A204.1 (cell line): Measurements from ENCODE around the gene INTS1.

Source experiments
- FAIRE-seq: peaks from 2 replicates; lab custom pipeline; 2012; peaks lifted over from hg19 to GRCh38; lab: Jason Lieb, UNC

INTS1 gene

GRCh38 chr7:1542841-1543747, 38.9 kb upstream of the INTS1 start:
- no peak for FAIRE-seq

GRCh38 chr7:1542329-1542728, 38.1 kb upstream of the INTS1 start:
- no peak for FAIRE-seq

- FAIRE-seq = no peak
These were observed 37.4 kb upstream of the INTS1 start for GRCh38 chr7:1541431-1542162.

- no peak for FAIRE-seq
These were observed 36.6 kb upstream of the INTS1 start for GRCh38 chr7:1540776-1541271.

- FAIRE-seq = no peak
These were observed 35.9 kb upstream of the INTS1 start for GRCh38 chr7:1539882-1540775.

- no peak for FAIRE-seq
These were observed 35.1 kb upstream of the INTS1 start for GRCh38 chr7:1539181-1539881.

DNA sequence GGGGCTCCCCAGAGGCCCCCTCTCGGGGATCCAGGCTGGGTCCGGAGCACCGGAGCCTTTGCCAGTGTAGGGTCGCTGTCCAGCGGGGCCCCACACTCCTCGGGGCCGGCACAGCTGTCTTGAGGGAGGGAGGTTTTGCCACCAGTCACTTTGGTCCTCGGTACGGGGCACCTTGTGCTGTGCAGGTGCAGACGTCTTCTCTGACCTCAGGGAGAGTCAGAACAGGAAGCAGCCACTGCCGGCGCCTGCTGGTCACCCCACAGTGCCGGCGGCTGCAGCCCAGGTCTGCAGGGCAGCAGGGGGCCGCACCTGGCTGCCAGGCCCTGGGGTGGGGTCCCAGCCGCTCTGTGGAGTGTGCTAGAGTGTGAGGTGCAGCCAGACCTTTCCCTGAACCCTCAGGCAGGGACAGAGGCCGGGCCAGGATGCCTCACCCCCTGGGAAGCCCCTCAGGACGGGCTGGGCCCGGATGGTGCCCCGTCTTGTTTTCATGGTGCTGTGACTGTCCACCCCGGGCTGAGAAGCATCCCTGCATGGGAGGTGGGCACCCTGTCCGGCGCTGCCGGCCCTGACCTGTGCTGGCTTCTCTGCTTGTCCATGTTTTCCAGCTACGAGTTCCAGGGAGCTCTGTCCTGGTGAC, 34.5 kb upstream of the INTS1 start:
- FAIRE-seq = no peak

DNA sequence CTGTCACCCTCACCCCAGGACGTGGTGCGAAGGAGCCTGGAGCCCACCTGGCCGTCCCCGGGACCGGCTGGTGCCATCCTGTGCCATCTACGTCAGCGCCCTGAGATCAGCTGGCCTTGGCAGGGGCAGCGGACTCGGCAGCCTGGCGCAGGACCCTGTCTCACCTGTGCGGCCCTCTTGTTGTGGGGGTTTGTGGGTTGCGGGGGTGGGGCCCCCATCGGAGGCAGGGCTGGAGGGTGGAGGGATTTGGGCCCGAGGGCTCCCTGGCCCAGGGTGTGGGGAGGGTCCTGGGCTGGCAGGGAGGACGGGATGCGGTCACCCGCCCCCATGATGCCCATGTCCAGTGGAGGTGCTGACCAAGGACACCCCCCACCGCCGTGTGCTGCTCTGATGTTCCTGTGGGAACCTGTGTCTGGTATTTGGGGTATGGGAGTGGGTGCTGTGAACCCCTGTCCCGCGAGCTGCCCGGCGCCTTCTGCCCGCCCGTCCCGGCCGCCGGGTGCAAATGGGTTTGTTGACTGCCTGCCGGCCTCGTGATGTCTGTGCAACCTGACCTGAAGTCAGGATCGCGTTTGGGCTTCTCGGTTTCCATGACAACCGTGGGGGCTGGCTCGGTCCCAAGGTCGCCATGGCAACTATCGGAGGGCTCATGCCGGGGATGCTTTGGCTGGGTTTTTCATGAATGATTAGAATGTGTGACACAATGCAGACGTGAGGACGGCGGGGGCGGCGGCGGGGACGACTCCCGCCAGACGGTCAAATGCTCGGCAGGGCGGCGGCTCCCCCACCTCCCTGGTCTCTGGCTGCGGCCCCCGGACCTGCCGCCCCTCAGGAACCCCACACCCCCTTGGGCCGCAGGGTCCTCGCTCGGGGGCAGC, 33.6 kb upstream of the INTS1 start:
- no peak for FAIRE-seq

DNA sequence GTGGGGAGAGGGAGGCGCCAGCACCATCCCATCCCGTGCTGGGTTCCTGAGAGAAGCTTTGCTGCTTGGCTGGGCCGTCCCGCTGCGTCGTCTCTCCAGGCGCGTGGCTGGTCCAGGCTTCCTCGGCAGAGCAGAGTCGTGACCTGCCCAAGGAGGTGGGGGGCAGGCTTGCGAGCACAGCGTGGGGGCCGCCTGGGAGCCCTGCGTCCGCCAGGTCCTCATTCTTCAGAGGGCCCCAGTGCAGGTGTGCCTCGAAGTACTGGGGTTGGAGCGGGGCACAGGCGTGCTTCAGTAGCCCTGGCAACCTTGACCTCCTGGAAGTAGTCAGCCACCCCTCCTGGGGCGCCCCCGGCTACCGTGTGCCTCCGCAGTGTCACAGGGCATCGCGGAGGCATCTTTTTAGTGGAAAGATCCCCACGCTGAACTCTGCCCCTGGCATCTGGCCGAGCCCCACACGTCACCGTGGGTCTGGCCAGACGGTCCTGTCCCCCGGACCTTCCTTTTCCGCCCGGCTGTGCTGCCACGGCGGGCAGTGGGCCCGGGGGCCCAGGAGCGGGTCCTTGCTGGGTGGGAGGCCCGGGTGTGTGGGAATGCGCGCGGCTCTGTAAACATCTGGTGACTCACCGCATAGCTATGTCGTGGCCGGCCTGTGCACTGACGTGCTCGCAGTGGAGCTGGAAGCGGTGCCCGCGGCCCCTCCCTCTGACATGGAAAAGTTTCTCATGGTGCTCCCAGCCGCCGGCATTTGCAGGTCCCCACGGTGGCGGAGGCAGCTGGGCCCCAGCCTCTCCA, 32.8 kb upstream of the INTS1 start:
- no peak for FAIRE-seq

- no peak for FAIRE-seq
These were observed 32.2 kb upstream of the INTS1 start for GRCh38 chr7:1536455-1536742.

DNA sequence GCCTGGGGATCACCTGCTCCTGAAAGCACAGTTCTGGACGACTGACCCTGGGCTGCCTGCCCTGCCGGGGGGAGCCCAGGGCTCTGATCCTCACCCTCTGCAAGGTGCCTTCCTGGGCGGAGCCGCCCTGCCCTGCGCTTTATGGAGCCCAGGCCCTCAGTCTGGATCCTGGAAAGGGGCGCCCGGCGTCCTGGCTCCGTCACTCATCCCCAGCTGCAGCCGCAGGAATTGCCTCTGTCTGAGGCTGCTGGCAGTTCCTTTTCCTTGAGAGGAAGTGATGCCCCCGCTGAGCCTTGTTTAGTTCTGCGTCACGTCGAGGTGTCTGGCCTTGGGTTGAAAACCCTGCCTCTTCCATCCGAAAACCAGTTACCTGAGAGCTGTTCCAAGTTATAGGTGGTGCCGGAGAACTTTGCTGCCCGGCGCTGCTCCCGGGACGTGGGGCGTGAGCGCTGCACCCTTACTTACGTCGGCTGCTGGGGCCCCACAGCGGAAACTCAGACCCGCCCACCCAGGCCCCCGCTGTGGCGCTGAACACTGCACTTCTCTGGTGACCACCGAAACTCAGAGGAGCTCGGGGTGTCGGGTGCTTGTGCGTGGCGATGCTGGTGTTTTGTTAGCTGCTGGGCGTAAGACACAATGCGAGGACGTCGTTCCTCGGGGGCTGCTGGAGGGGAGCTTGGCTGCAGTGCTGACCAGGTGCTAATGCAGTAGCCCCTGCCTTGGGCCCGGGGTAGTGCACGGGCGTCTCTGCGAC, 31.7 kb upstream of the INTS1 start:
- FAIRE-seq = no peak

DNA sequence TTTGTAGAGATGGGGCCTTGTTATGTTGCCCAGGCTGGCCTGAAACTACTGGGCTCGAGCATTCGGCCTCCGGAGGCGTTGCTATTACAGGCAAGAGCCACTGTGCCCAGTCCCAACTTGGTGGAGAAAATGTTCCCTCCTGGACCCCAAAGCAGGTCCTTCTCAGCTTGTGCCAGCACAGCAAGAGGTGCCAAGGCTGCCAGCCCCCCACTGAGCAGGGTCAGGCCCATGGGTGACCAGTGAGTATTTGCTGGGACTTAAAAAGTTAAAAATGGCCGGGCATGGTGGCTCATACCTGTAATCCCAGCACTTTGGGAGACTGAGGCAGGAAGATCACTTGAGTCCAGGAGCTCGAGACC, 30.9 kb upstream of the INTS1 start:
- no peak for FAIRE-seq

GRCh38 chr7:1534330-1535099, 30.3 kb upstream of the INTS1 start:
- FAIRE-seq = no peak

DNA sequence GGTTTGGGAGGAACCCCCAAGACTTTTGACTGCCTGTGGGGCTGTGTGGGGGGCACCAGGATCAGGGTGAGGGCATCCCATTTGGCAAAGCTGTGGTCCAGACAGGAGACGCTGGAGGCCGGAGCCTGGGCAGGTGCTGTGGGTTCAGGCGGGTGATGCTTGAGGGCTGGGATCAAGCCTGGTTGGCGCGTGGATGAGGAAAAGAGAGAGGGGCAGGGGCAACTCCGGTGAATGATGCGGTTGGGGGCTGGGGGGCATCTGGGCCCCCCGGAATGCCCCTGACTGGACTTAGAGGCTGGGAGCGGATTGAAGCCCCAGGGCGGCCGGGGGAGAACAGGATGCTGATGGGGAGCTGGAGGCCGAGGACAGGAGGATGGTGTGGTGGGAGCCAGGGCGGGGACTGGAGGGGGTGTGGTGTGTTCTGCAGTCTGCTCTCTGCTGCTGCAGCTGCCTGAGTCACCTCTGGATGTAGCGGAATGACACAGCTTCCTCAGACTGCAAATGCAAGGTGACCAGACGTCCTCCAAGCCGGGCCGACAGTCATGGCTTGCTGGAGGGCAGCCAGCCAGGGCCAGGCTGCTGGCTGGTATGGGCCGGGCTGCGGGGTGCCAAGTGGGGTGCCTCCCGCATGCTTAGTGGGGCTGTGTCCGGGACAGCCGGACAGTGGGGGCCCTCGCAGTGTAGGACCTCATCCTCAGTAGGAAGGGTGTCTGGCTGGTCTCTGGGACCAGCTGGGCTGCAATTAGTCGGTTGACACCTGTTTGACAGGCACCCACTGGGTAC, 29.5 kb upstream of the INTS1 start:
- FAIRE-seq = no peak

DNA sequence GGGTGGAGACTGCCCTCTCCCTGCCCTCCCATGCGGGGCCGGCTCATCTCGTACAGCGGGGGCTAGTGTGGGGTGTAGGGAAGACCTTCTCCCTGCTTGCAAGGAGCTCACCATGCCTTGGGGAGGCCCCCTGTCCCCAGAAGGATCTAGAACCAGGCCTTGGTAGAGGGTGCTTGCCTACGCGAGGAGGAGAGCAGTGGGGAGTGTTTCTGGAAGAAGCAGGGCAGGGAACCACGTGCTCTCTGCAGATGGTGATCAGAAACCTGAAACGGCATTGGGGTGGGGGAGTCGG, 29.0 kb upstream of the INTS1 start:
- no peak for FAIRE-seq

DNA sequence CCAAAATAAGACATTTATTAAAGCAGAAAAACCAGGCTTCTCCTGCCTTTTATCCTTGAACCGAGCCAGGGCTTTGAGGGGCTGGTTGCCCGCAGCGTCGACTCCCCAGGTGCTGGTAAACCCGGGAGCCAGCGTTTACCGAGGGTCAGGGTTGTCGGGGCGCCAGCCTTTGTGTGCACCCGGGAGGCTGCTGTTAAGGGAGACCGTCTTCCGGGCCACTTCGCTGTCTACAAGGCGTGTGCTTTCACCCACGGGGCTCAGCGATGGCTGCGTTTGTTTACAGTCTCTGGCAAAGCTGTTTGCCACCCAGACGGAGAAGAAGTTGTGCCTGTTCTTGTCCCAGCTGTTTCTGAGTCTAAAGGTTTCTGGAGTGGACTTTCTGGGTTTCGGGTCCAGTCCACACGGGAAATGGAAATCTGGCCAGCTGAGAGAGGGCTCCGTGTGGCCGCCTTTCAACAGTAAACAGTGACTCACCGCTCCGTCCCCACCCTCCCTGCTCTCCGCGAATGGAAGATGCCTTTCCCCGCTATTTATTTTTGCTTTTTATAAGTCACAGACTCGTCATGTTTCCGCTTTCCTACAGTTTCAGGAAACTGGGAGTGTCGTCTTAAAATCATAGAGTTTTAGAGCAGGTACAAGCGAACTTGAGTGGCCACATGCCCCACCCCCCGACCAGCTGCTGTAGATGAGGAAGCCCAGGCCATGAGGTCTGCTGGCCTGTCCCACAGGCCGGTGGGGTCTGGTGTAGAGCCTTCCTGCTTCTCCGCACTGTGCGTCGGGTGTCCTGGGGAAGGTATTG, 28.5 kb upstream of the INTS1 start:
- no peak for FAIRE-seq

DNA sequence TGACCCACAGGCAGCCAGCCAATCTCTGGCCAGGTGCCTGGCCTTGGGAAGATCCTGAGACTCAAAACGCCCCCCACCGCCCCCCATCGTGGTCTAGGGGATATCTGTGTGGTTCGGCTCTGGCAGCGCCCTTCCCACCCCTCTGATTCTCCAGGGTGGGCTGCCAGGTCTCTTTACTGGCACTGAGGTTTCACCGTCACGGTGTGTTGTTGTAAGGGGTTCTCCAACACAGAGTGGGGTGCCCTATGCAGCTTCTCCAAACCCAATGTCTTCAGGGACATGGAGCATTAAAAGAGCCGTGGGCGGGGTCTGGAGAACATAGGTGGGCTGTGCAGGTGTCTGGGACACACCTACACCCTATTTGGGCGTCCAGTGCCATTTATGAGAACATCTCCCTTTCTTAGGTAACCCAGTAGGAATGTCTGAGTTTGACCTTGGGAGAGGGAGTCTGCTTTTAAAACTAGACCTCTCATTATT, 27.8 kb upstream of the INTS1 start:
- FAIRE-seq = no peak
